ENCODE measurements around the gene HEXA.

Gene HEXA

DNA sequence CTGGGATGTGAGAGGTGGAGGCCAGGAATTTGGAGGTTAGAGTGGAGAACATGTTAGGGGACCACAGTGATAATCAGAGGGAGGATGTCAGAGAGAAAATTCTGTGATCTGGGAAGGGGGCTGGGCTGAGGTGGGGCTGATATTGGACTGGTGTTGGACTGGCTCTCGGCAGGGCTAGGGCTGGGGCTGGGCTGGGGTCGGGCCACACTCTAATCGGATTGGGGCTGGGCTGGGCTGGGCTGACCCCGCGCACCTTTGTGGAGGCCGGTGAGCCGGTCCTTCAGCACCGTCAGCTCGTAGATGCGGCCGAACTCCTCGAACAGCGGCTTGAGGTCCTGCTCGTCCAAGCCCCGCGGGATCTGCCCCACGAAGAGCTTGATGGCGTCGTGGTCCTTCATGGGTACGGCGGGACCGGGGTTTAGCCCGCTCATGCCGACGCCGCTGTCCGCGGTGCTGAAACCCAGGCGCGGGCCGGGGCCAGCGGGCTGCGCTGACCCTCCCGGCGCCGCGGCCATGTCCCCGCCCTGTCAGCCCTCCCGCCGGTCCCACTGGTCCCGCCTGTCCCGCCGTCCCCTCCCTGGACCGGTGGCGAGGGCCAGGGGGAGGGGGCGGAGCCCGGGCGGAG is 56.3 kb downstream of the HEXA start:
- TF ChIP-seq, protein P1, sequence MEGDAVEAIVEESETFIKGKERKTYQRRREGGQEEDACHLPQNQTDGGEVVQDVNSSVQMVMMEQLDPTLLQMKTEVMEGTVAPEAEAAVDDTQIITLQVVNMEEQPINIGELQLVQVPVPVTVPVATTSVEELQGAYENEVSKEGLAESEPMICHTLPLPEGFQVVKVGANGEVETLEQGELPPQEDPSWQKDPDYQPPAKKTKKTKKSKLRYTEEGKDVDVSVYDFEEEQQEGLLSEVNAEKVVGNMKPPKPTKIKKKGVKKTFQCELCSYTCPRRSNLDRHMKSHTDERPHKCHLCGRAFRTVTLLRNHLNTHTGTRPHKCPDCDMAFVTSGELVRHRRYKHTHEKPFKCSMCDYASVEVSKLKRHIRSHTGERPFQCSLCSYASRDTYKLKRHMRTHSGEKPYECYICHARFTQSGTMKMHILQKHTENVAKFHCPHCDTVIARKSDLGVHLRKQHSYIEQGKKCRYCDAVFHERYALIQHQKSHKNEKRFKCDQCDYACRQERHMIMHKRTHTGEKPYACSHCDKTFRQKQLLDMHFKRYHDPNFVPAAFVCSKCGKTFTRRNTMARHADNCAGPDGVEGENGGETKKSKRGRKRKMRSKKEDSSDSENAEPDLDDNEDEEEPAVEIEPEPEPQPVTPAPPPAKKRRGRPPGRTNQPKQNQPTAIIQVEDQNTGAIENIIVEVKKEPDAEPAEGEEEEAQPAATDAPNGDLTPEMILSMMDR (IDR thresholded peaks at IDR 0.05; ENCODE audit: control extremely low read depth, extremely low read depth, low read depth, missing control alignments): no peak
- DNase-seq (ENCODE audit: extremely low spot score): peak; percentile 76
- ChIA-PET POLR2A (interaction anchor here (0.9 kb wide), 1 partner anchor 88 kb away, joined by 3 read pairs; the partner anchor contains the start of gene PKM), CTCF (interaction anchor here (1.9 kb wide), 1 partner anchor 93 kb away, joined by 5 read pairs; no protein-coding TSS in a partner anchor)

DNA sequence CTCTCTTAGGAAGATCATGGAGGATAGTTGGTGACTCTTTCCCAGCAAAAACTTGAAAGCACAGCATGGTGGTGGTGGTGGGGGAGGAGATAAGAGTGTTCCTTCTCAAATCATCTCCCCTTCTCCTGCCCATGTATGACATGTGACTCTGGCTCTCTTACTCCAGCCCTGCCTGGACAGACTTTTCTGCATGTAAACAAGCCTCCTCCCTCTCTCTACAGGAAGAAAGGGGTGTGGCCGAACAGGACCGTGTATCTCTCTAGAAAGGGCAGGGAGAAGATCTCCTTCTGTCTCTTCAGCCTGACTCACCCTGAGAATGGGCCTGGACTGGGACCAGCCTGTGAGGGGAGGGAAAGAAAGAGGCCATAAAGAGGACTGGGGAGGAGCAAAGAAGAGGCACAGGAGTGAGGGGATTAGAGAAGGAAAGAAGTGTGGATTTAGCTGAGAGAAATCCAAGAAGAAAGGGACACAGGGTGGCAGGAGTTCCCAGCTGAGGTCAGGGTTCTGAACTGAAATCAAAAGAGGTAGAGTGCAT is 57.3 kb downstream of the HEXA start:
- TF ChIP-seq, protein P1 (IDR thresholded peaks at IDR 0.05; ENCODE audit: control extremely low read depth, extremely low read depth, low read depth, missing control alignments): no peak
- peak; percentile 6 for DNase-seq (ENCODE audit: extremely low spot score)
- ChIA-PET CTCF (interaction anchor here (1.4 kb wide), 2 partner anchors 15 to 92 kb away, joined by 3 read pairs; no protein-coding TSS in a partner anchor), POLR2A (no interaction called here)

DNA sequence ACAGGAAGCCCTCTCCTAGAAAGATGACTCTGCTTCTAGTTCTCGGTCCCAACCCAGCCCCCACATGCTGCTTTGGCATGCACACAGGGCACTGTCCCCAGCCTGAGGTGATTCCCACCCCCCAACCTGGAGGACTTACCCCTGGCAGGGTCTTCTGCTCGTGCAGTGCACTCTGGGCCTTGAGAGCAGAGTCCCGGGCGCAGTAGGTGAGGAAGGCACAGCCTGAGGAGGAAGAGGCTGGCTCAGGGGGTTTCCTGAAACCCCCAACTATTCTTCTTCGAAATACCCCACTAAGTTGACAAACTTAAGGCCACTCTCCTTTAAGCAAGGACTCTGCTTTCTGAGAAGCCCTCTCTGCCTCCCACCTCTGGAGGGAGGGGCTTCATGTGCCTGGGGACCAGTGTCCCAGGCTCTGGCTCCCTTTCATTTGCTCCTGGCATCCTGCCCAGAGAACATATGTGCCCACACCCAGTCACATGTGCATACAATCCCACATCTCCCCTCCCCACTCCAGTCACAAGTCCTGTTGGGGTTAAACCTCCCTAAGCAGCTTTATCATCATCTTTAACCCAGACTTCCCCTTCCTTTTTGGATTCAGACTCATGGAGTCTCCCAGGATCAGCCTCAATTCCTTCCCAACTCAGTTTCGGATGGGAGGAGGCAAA is 60.0 kb downstream of the HEXA start:
- no peak for DNase-seq (ENCODE audit: extremely low spot score)
- TF ChIP-seq, protein P1 (IDR thresholded peaks at IDR 0.05; ENCODE audit: control extremely low read depth, extremely low read depth, low read depth, missing control alignments): no peak
- CTCF ChIA-PET: interaction anchor here (2.8 kb wide), 1 partner anchor 355 kb away, joined by 11 read pairs; no protein-coding TSS in a partner anchor
- POLR2A ChIA-PET: no interaction called here

DNA sequence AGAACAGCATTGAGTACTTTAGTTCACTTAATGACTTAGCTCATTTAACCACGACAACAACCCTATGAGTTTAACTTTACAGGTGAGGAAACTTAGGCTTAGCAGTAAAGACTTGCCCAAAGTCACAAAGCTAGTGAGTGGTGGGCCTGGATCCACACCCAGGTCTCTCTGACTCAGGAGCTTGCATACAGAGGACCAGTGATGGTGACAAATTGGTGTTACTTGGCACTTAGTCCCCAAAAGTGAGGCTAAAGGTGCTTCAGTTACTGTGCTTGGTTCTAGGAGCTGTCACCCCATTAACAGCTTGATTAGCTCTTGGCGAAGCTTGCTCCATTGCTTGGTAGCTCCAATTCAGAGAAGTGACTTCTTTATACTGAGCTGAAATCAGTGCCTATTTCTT is 61.9 kb downstream of the HEXA start:
- TF ChIP-seq, protein P1 (IDR thresholded peaks at IDR 0.05; ENCODE audit: control extremely low read depth, extremely low read depth, low read depth, missing control alignments): no peak
- DNase-seq (ENCODE audit: extremely low spot score): no peak
- CTCF ChIA-PET: interaction anchor here (0.6 to 4.0 kb wide), 13 partner anchors 10 to 357 kb away, joined by 3 to 29 read pairs (median 8); no protein-coding TSS in a partner anchor
- POLR2A ChIA-PET: no interaction called here

DNA sequence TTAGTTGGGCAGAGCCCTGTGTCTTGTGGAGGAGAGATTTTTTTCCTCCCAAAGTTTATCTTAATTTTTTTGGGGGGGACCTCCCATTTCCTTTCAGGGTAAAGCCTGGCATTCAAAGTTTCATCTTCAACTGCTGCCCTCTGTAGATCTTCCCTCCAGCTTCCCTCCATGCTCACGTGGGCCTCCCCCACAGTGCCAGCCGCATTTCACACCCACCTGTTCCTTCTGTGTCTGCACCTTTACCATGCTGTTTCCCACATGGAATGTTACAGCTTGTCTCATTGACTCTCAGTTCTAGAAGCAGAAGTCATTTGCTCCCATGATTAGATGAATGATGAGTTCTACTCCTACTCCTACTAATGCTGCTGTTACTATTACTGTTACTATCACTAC is 62.4 kb downstream of the HEXA start:
- ChIA-PET POLR2A (no interaction called here), CTCF (interaction anchor here (0.6 to 4.0 kb wide), 20 partner anchors 10 to 358 kb away, joined by 3 to 29 read pairs (median 4); no protein-coding TSS in a partner anchor)
- TF ChIP-seq, protein P1 (IDR thresholded peaks at IDR 0.05; ENCODE audit: control extremely low read depth, extremely low read depth, low read depth, missing control alignments): no peak
- no peak for DNase-seq (ENCODE audit: extremely low spot score)

DNA sequence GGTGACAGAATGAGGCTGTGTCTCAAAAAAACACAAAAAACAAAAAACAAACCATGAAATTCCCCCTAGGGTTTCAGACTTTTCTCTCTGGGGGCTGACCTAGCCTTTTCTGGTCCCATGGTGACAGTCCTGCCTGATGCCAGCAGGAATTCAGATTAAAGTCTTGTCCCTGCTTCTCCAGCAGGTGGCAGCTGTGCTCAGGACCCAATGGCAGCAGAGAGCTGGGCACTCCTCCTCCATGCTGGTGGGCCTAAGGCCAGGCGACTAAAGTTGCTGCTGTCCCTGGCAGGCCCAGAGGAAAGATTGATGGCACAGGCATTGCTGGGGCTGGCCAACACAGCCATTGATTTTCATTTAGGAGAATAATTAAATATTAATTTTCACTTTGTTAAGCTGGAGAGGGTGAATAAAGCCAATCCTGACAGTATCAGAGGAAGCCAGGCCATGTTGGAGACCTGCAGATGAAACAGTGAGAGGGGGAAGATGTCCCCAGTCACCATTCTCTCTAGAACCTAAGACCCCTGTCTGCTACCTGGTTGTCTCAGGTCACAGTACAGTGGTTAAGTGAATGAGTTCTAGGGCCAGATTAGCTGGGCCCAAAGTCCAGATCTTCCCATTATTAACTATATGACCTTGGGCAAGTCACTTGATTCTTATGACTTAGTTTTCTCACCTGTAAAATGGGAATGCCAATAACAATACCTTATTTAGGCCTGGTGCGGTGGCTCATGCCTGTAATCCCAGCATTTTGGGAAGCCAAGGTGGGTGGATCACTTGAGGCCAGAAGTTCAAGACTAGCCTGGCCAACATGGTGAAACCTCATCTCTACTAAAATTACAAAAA is 63.0 kb downstream of the HEXA start:
- ChIA-PET POLR2A (no interaction called here), CTCF (interaction anchor here (0.6 to 4.0 kb wide), 23 partner anchors 9 to 358 kb away, joined by 3 to 29 read pairs (median 4); no protein-coding TSS in a partner anchor)
- TF ChIP-seq, protein P1 (IDR thresholded peaks at IDR 0.05; ENCODE audit: control extremely low read depth, extremely low read depth, low read depth, missing control alignments): peak; percentile 92
- DNase-seq (ENCODE audit: extremely low spot score): peak; percentile 83

All from GM10248 (cell line).